ENCODE results near the gene AUH.

DNA sequence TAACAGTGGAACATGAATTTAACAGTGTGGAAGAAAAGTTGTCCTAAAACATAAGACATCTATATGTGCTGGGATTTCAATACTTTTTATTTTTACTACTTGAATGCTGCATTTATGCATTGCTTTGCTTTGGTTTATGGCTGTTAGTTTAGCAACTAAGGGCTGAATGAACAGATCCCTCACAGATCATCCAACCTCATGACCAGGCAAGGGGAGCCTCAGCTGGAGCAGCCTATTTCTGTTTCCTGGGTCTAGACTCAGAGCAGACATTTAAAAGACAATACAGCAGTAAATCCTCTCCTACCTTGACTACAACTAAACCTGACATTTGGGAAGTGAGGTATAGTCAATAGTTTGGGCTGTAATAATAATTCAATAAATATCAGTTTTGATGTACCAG is 163.3 kb downstream of the AUH start:
- TF ChIP-seq, protein P1, sequence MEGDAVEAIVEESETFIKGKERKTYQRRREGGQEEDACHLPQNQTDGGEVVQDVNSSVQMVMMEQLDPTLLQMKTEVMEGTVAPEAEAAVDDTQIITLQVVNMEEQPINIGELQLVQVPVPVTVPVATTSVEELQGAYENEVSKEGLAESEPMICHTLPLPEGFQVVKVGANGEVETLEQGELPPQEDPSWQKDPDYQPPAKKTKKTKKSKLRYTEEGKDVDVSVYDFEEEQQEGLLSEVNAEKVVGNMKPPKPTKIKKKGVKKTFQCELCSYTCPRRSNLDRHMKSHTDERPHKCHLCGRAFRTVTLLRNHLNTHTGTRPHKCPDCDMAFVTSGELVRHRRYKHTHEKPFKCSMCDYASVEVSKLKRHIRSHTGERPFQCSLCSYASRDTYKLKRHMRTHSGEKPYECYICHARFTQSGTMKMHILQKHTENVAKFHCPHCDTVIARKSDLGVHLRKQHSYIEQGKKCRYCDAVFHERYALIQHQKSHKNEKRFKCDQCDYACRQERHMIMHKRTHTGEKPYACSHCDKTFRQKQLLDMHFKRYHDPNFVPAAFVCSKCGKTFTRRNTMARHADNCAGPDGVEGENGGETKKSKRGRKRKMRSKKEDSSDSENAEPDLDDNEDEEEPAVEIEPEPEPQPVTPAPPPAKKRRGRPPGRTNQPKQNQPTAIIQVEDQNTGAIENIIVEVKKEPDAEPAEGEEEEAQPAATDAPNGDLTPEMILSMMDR (conservative IDR thresholded peaks at IDR 0.05 in 1 of 2, IDR thresholded peaks at IDR 0.05 in 1 of 2; ENCODE audit: low read depth in 1 of 2, low read length in 2 of 2), result no peak
- TF ChIP-seq EZH2 (IDR thresholded peaks at IDR 0.05; ENCODE audit: low read length, missing control alignments), result no peak

All from fibroblast of lung (primary cell).